ENCODE results near the gene PRM3.

PRM3 gene

DNA sequence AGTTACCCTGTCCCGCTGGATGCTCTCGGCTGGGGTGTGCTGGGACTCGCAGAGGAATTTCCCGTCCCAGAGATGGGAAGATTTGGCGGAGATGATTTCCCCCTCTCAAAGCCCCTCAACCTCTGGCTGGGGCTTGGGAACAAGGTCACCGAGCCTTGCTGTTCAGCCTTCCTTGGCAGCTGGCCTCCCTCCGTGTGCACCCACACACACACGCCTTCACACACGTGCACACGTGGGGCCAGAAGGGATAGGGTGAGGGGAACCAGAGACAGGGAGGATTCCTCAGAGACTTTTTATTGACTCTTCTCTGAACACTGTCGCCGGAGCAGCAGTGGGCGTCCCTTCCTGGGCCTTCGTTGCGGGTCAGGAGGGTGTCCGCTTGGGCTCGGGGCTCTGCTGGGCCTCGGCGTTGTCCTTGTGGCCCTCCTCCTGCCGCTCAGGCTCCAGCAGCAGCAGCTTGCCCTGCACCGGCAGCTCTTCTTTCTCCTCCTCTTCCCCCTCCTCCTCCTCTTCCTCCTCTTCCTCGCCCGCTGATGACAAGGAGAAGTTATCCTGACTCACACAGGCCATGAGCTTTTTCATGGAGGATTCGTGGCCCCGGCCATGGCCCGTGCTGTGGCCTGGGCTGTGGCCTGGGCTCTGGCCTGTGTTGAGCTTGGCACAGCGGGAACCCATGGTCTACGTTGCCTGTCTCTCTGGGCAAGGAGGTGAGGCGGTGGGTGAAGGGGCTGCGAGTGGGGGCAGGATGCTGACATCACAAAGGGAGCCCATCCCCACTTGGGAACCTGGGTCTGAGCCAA, at the start of gene PRM3:
Gene PRM3, minus strand, starts transcription at position 709 of the 800 bp plus-strand sequence. Its CDS starts 34 bp downstream, at position 675.
- DNase-seq: no peak

DNA sequence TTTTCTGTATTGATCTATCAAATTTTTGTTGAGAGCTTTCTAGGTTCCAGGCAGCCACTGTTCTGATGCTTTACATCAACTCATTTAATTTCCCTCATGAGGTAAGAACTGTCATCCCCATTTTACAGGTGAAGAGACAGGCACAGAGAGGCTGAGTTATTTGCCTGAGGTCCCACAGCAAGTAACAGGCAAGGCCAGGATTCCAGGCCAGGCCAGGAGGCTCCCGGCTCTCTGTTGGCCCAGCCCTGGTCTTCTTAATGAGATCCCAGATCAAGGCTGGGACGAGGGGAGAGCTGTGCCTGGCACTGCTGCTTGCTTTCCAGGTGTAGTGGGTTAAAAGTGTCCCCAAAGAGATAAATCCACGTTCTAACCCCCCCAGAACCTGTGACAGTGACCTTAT, 49.4 kb upstream of the PRM3 start:
- no peak for DNase-seq

- no peak for DNase-seq
Observed at GRCh38 chr16:11321662-11322061, 48.2 kb upstream of the PRM3 start.

DNA sequence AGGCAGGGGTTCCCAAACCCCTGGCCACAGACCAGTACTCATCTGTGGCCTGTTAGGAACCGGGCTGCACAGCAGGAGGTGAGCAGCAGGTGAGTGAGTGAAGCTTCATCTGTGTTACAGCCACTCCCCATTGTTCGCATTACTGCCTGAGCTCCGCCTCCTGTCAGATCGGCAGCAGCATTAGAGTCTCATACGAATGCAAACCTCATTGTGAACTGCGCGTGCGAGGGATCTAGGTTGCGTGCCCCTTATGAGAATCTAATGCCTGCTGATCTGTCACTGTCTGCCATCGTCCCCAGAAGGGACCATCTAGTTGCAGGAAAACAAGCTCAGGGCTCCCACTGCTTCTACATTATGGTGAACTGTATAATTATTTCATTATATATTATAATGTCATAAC, 46.7 kb upstream of the PRM3 start:
- no peak for DNase-seq

DNA sequence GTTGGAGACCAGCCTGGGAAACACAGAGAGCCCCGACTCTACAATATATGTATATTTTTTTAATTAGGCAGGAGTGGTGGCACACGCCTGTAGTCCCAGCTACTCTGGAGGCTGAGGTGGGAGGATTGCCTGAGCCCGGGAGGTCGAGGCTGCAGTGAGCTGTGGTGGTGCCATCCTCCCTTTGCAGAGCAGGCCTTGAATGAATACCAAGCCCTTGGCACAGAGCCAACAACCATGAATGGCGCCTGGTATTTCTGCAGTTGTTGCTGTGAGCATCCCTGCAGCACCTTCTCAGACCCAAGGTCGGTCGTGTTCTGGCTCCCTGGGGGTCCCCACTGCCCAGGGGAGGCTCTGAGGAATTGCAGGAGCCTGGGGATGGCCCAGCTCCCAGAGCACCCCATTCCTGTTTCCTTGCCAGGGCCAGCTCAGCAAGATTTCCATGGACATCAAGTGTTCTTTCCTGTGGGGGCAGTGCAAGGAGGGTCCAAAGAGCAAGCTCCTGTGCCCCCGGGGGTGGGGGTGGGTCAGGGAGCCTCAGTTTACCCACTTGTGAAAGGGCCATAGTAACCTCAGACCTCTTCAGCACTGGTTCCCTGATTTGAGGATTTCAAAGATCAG, 46.2 kb upstream of the PRM3 start:
- no peak for DNase-seq

DNA sequence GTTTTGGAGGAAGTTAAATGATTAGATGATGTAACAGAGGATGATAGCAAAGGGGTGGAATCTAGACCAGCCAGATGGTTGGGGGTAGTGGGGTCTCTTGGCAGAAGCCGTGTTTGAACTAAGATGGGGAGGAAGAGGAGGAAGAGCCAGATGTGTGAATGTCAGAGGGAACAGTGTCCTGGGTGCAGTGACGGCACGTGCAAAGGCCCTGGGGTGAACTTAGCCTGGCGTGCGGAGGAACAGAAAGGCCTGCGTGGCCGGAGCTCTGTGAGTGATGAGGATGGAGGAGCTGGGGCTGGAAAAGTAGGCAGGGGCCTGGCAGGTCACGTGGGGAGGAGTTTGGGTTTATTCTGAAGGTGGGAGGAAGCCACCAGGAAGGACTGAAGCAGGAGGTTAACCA, 45.4 kb upstream of the PRM3 start:
- DNase-seq: no peak

- no peak for DNase-seq
Observed at GRCh38 chr16:11316331-11317015, 43.0 kb upstream of the PRM3 start.

GRCh38 chr16:11315510-11315909, 42.1 kb upstream of the PRM3 start:
- no peak for DNase-seq

DNA sequence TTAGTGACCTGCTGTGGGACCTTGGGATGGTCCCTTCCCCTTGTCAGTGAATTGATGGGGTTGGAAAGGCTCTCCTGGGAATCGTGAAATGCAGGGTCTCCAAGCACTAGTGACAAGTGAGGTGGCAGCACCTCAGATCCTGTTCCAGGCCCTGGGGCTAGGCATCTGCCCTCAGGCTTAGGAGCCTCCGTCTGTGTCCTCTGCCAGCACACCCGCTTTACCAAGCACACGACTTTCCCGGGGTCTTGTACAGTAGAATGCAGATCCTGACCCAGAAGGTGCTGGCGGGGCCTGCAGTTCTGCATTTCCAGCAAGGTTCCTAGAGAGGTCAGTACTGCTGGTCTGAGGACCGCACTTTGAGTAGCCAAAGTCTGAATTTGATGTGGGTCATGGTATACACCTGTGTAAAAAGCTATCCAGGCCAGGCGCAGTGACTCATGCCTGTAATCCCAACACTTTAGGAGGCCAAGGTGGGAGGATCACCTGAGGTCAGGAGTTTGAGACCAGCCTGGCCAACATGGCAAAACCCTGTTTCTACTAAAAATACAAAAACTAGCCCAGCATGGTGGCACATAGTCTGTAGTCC, 41.0 kb upstream of the PRM3 start:
- DNase-seq: no peak

- DNase-seq: no peak
Observed at GRCh38 chr16:11313493-11314308, 40.3 kb upstream of the PRM3 start.

DNA sequence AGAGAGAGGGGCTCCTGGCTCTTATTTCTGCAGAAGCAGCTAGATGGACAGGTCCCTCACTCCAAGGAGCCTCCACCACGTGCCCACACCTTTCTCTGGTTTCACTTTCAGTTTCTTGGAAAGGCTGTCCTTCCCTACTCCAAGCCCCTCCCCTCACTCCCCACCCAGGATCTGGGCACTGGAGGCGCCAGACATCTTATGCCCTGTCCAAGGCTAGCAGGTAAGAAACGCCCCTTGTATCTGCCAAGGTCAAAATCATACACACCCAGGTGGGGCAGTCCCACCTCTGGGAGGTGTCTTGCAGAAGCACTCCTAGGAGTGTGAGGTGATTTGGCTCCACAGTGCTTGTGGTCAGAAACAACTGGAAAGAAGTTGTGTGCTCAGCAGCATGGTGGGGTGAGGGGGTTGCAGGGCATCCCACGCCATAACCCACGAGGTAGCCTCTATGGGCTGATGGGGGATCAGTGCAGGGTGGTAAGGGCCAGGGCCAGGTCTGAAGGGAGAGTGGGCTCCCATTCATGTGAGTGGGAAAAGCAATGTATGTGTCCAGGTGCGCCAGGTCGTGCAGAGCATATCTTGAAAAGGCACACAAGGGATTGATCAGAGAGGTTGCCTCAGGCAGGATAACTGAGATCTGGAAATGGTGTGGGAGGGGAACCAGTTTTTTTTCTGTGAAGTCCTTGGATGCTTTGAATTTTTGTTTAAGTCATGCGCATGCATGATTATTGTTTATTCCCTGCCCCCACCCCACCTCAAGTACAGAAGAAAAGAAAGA, 39.5 kb upstream of the PRM3 start:
- no peak for DNase-seq

- DNase-seq: peak in 1 of 2 experiments; percentile 27
Observed at GRCh38 chr16:11310997-11311561, 37.6 kb upstream of the PRM3 start.

GRCh38 chr16:11310634-11310977, 37.2 kb upstream of the PRM3 start:
- DNase-seq: no peak

- DNase-seq: no peak
Observed at GRCh38 chr16:11309895-11310633, 36.6 kb upstream of the PRM3 start.

GRCh38 chr16:11308493-11309283, 35.3 kb upstream of the PRM3 start:
- no peak for DNase-seq

DNA sequence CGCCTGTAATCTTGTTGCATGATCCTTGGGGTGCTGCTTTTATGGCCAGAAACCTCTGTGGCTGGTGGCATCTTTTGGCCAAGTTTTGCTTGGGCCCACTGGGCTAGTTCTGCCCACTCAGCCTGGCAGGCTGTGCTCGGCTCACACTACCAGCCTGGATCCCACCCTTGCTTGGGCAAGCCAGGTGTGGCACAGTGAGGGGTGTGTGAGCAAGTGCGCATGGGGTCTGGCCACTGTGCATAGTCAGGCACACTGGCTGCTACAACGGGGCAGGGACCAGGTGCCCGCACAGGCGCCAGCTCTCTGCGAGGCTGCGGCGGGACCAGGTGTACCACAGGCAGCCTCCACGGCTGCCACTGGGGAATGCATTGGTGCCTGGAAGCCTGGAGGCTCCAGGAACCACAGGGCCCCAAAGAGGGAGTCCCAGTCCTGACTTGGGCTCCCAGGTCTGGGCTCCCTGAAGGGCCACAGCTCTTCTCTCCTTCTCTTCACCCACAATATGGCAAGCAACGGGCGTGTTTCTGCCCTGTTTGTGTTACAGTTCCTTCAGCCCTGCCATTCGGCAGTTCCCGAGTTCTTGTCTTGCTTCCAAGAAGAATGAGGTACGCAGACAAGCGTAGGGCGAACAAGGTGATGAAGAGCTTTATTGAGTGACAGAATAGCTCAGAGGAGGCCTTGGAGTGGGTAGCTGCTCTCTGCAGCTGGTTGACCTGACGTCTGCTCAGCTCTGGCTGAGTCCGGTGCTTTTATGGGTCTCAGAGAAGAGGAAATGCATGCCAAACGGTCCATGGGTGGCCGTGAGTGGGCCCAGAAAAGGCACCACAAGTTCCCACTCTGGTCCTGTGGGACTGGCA, 34.4 kb upstream of the PRM3 start:
- no peak for DNase-seq

DNA sequence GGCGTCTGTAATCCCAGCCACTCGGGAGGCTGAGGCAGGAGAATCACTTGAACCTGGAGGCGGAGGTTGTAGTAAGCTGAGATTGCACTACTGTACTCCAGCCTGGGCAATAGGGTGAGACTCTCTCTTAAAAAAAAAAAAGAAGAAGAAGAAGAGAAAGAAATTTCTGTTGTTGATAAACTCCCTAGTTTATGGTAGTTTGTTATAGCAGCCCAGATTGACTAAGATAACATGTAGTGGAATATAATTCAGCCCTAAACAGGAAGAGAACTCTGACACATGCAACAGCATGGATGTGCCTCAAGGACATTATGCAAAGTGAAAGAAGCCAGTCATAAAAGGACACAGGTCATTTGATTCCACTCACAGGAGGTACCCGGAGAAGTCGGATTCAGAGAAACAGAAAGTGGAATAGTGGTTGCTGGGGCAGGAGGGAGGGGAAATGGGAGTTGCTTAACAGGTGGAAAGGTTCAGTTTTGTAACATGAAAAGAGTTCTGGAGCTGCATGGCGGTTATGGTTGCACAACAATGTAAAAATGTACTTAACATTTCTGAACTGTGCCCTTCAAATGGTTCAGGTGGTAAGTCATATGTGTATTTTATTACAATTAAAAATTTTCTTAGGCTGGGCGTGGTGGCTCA, 33.7 kb upstream of the PRM3 start:
- no peak for DNase-seq

DNA sequence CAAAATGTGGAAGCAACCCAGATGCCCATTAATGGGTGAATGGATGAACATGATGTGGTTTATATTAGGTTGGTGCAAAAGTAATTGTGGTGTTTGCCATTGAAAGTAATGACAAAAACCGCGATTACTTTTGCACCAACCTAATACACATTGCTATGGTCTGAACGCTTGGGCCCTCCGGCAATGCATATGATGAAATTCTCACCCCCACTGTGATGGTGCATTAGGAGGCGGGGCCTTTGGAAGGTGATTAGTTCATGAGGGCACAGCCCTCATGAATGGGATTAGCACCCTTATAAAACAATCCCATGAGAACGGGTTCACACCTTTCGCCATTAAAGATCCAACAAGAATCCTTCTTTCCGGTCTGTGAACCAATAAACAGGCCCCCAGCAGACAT, 33.0 kb upstream of the PRM3 start:
- no peak for DNase-seq

Measured in activated CD4-positive, alpha-beta T cell treated with anti-CD3 and anti-CD28 coated beads, Interleukin-2, amount 50 U/mL, for 48 hours (primary cell).